ENCODE results near the gene MS4A1.
"Not testable (repeated sequence)": the region's sequence is repeated elsewhere in the genome, so short reads cannot be mapped to it uniquely, and the experiment has no call there.

Gene MS4A1

GRCh38 chr11:60455531-60456042, at the start of gene MS4A1:
Gene MS4A1, plus strand, starts transcription at chr11:60455847. Its CDS starts 6,528 bp downstream, at chr11:60462375.
- no peak for DNase-seq

GRCh38 chr11:60420015-60420414, 35.6 kb upstream of the MS4A1 start:
- no peak for DNase-seq

DNA sequence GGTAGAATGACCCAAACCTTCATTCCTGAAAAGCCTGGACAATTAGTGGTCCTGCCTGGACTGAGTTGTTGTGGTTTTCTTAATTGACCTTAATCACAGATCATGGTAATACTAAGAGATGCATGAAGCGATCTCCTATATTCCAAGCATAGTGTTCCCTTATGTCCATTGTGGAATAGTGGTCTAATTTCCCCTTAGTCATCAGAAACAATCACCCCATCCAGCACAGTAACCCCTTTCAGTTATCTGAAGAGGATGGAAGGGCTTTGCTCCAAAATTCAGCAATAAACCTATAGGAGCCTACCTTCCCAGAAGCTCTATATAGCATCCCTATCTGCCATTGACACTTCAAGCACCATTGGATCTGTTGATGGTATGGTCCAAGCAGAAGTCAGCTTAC, 33.0 kb upstream of the MS4A1 start:
- no peak for DNase-seq

DNA sequence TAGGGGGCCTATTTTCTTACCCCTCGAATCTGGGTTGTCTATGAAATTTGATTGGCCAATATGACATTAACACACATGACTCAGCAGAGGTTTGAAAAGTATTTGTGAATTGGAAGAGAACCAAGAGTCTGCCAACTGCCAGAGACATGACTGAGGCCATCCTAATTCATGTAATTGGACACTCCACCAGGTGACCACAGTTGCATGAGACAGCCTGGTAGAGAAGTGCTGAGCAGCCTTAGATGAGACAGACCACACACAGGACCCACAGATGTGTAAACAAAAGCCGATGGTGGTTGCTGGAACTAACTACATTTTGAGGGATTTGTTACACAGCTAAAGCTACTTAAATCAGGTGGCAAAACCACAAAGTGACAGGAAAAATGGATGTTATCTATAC, 27.1 kb upstream of the MS4A1 start:
- DNase-seq, result no peak

- DNase-seq, result no peak
These were observed 26.4 kb upstream of the MS4A1 start, which contains the start of gene MS4A5 for GRCh38 chr11:60429272-60429671. Gene MS4A5, plus strand, starts transcription at chr11:60429572. Its CDS starts 103 bp downstream, at chr11:60429675.

DNA sequence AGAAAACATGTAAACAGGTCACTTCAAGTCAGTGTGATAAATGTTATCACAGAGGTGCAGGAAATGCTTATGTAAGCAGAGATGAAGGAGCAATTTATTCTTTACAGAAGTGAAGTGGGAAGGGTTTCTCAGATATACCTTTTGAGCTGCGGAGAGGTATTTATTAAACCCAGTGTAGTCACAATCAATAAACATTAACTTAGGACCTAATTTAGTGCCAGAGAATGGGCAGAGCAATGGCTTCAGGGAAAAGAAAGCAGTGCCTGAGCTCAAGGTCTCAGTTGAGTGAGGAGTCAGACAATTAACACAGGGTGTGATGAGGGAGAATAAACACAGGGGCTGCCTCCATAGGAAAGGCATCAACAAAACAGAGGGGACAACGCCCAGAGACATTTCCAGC, 24.4 kb upstream of the MS4A1 start:
- DNase-seq, result no peak

DNA sequence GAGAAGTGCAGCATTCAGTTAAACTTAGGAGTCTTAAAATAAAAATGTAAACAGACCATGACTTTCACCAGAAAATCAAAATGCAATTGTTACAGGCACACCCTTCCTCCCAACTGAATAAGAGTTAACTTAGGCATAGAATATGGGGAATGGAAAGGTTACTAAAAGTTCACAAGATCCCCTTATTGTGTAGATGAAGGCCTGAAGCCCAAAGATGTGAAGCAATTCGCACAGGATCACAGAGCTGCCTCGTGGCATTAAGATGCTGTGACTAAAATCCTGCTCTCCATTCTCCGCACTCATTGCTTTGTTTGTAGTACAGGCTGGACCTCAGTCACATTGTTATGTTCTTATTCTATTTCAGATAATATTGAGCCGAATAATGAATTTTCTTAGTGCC, 22.2 kb upstream of the MS4A1 start:
- DNase-seq, result no peak

DNA sequence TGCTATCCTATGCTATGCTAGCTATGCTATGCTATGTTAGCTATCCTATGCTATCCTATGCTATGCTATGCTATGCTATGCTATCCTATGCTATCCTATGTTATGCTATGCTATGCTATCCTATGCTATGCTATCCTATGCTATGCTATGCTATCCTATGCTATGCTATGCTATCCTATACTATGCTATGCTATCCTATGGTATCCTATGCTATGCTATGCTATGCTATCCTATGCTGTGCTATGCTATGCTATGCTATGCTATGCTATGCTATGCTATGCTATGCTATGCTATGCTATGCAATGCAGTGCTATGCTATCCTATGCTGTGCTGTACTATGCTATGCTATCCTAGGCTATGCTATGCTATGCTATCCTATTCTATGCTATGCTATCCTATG, 8.6 kb upstream of the MS4A1 start:
- DNase-seq, result no peak

DNA sequence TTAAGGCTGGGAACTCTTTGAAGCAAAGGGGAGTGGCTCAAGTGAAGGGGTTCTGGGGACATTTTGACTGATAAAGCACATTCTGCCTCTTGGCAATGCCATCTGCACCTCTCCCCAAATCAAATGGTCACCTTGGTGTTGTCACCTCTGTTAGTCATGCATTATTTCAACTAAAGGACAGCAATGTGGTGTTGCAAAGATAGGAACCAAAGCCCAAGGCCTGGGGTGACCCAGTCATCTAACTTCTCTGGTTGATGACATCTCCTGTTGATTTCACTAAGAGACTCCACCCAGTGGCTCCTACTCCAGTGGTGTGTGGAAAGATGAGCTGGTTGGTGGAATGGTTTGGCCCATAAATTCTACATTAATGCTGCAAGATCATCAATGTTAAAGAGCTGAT, 7.8 kb upstream of the MS4A1 start:
- DNase-seq, result no peak

- DNase-seq, result not testable (repeated sequence)
These were observed 4.5 kb upstream of the MS4A1 start for GRCh38 chr11:60451185-60451584.

GRCh38 chr11:60454212-60454611, 1.4 kb upstream of the MS4A1 start:
- DNase-seq, result no peak

DNA sequence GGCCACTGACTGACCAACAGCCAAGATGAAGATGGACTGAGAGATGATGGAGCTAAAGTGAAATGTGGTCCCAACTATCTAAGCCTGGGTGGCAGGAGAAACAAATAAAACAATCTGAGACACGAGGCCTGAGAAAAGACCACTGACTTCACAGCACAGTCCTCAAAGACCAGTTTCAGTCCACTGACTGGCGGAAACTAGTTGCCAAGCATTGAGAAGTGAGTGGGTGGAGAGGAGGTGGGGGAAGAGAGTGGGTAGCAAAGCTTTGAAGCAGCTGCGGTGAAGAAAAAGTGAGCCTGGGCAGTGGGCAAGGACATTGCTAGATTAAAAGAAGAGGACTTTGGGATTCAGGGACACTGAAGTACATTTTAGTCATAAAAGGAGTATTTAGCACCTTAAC, 1.9 kb downstream of the MS4A1 start:
- no peak for DNase-seq

DNA sequence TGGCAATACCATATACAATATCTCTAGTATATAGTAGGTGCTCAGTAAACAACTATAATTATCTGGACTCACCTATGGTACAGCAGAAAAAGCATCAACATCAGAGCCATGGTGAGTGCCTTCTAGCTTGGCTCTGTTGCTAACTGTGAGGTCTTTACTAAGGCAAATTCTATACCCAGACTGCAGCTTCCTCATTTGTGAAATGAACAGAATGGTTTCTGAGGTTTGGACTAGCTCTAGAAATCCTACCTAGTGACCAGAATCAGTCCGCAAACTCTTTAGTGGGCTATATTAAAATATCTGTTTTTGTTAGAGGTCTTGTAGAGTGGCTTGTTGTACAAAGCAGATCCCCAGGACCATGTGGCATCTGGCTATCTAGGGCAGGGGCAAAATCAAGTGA, 3.7 kb downstream of the MS4A1 start:
- no peak for DNase-seq

GRCh38 chr11:60468829-60469228, 13.2 kb downstream of the MS4A1 start:
- DNase-seq, result no peak

GRCh38 chr11:60469723-60470122, 14.1 kb downstream of the MS4A1 start:
- no peak for DNase-seq

DNA sequence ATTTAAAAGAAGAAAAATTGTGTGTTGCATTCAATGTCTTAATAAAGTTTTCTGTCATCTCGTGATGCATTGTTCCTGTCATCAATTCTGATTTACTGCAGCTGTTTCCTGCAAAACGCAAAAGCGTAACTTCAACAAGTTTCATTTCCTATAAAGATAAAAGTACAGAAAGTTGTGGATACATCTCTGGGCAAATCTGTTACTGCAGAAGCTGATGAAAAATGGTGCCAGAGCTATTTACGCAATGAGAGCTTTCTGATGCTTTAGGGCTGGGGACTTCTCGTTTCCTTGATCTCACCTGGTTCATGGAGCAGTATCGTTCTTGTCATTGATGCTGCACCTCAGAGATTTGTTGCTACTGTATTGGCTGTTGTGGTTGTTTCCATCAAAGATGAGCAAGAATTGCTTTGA, 21.4 kb downstream of the MS4A1 start:
- DNase-seq, result no peak

DNA sequence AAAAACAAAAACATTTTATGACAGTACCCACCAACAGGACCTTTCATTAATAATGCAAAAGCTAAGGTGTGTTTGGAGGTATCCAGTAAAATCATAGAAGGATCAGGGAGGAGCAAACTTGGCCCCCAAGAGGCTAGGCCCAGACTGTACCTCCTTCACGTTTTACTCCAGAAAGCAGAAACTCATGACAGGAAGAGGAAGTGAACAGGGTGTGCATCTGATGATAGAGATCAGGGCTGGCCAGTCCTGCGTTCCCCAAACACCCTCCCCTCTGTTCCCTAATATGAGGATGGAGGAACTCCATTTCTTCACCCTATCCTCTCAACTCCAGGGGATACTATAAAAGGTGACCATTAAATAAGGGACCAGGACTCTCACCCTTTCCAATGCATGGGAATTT, 26.7 kb downstream of the MS4A1 start:
- DNase-seq, result no peak

DNA sequence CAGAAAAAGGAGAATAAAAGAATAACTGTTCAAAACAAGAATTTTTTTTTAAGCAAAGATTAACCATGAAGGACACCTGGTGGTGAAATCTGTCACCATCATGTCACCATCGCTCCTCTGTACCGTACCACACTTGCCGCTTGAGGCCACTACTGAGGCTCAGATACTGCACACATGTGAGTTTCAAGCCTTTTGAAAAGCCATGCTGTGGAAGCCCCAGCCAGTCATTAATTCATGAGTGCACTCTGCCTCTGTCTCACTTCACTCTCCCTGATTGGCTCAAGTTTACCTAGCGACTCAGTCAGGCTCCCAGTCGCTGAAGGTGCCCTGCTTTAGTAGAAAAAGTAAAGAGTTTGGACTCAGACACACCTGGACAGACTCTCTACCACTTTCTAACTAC, 30.3 kb downstream of the MS4A1 start:
- peak in 1 of 2 donors; percentile 4 for DNase-seq

- DNase-seq, result no peak
These were observed 36.9 kb downstream of the MS4A1 start, which contains the start of gene MS4A12 for GRCh38 chr11:60492488-60493009. Gene MS4A12, plus strand, starts transcription at chr11:60492778. Its CDS starts 4,541 bp downstream, at chr11:60497319.

GRCh38 chr11:60493454-60493853, 37.8 kb downstream of the MS4A1 start:
- no peak for DNase-seq

DNA sequence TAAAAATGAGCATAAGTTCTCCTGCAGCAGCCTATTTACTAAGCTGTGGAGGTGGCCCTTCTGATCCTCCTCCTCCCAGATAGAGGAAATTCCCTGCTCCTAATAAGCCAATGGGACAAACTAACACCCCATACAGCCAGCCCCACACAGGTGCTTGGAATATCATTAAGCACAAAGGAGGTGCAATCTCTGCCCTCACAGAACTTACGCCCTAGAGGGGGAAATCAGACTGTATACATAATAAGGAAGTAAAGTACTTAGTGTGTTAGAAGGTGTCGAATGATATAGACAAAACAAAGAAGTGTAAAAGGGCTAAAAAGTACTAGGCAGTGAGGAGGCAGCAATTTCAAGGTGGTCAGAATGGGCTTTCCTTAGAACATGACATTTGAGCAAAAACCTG, 42.8 kb downstream of the MS4A1 start:
- no peak for DNase-seq

- no peak for DNase-seq
These were observed 43.2 kb downstream of the MS4A1 start for GRCh38 chr11:60498853-60499252.

DNA sequence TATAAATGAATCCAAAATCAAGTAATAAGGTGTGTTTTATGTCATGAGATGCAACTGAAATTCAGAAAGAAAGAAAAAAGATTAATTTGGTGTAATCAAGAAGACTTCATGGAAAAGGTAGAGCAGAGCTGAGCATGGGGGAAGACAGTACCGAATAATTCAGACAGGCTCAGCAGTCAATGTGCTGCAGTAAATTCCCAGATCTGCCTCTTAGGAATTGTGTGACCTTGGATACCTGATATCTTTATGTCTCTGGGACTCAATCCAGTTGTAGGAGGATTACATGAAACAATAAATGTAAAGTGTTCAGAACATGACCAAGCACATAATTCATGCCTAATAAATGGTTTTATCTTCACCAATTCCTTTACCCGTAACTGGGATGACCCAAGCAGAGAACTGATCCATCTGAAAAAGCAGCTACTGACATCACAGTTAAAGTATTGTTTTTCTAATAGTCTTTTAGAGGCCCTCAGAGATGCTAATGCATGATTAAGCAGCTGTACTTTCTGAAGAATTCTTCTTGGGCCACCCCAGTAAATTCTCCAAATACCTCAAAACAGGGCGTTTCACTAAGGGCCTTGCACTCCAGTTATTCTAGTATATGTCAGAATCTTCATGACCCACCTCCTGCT, 44.7 kb downstream of the MS4A1 start:
- no peak for DNase-seq

DNA sequence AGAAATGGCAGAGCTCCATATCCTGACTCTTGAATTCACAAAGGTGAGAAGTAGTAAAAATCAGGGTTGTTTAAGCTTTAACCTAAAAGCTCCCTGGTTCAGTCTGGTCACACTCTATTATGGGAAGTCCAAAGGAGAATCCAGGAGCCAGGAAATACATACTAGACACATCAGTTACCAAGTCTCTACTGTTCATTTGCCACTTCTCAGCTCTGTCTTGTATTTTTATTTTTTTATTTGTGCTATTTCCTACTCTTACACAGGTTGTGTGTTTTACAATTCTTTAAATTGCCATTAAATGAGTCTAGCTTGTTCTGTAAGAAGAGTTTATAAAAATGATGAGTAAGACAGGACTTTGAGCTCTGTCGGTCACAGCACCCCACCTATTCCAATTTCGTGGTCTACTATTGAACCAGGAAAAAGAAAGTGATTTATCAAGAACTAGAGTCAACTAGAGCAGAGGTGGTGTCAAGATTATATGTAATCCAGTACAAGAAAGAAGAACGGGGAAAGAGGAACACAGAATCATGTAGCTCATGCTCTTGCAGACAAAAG, 46.7 kb downstream of the MS4A1 start:
- no peak for DNase-seq
